Panc1 (cell line): Measurements from ENCODE around the gene KREMEN2. TPM values are rescaled to one million over a fixed set of nuclear protein-coding genes. Genes with fewer than 3 reads are reported as not detected.

Experiments
- ATAC-seq: fragments of 200-7000 bp; cut with Tn5 transposase; 2 replicates; pipeline ENCODE4 v1.9.1; 2020; ENCODE audit warnings: mild to moderate bottlenecking, moderate library complexity
- BruUV-seq: library from RNA; stranded (reverse); fragments of 400-500 nt; replicated peaks from 2 replicates; lab custom pipeline; 2021; lab: Mats Ljungman, UMichigan
- CTCF ChIA-PET: fragments of 300-600 bp; sonication (Branson Sonifier 250); formaldehyde crosslinking; loops from one replicate; lab custom pipeline; 2022; ENCODE audit warnings: antibody characterized with exemption; lab: Charles Lee
- POLR2A ChIA-PET: fragments of 300-600 bp; sonication (Branson Sonifier 250); formaldehyde crosslinking; loops from one replicate; lab custom pipeline; 2022; ENCODE audit warnings: antibody characterized with exemption; lab: Charles Lee
- DNase-seq: peaks from one replicate; pipeline ENCODE4 v3.0.0-alpha.2; 2010; ENCODE audit warnings: low read depth, low spot score
- H3K27ac ChIP-seq: 2 replicates; pipeline ENCODE4 v1.5.1; 2011; ENCODE audit warnings: mild to moderate bottlenecking, low read length, inconsistent platforms
- H3K27me3 ChIP-seq: fragments of 200-500 bp; sonication (Bioruptor generic); 2 replicates; pipeline ENCODE4 v1.6.0; 2014; ENCODE audit warnings: low read length, inconsistent platforms; ENCODE audit not compliant: control insufficient read depth, insufficient read depth
- H3K36me3 ChIP-seq: fragments of 200-500 bp; sonication (Bioruptor generic); 2 replicates; pipeline ENCODE4 v1.5.1; 2014; ENCODE audit warnings: inconsistent platforms, mild to moderate bottlenecking, low read length, moderate library complexity; ENCODE audit not compliant: control insufficient read depth, insufficient read depth
- H3K4me1 ChIP-seq: 2 replicates; pipeline ENCODE4 v1.5.1; 2011; ENCODE audit warnings: inconsistent platforms, mild to moderate bottlenecking, low read length, moderate library complexity; ENCODE audit not compliant: control insufficient read depth, insufficient read depth
- H3K4me3 ChIP-seq, 2 experiments: 2 replicates each; pipeline ENCODE4 v1.5.1; 2011 to 2012; ENCODE audit warnings: low read depth in 2 of 2, low read length in 2 of 2, mild to moderate bottlenecking in 2 of 2, inconsistent platforms in 1 of 2, moderate library complexity in 1 of 2
- H3K9me3 ChIP-seq: fragments of 200-500 bp; sonication (Bioruptor generic); 2 replicates; pipeline ENCODE4 v1.5.1; 2014; ENCODE audit warnings: low read depth, mild to moderate bottlenecking, inconsistent platforms, low read length, moderate library complexity; ENCODE audit not compliant: control insufficient read depth, insufficient read depth
- POLR2AphosphoS5 ChIP-seq: IDR thresholded peaks from 2 replicates; pipeline ENCODE4 v1.6.1; 2012; ENCODE audit warnings: mild to moderate bottlenecking, low read depth, low read length, moderate library complexity
- SIN3A ChIP-seq: IDR thresholded peaks from 2 replicates; pipeline ENCODE4 v1.6.1; 2012; ENCODE audit warnings: low read depth, mild to moderate bottlenecking, low read length, moderate library complexity, borderline replicate concordance; ENCODE audit not compliant: insufficient read depth
- TCF7L2 ChIP-seq: IDR thresholded peaks from 2 replicates; pipeline ENCODE4 v1.6.1; 2011; ENCODE audit warnings: mild to moderate bottlenecking, low read depth, low read length, inconsistent platforms
- in situ Hi-C: cut with HindIII; loops from 2 replicates; pipeline ENCODE4 v1.10.0; 2016; ENCODE audit warnings: low sequenced_read_pairs, low pct_unique_long_range_greater_than_20kb
- intact Hi-C: fragments of 100-400 bp; cut with micrococcal nuclease; formaldehyde crosslinking; loops from one replicate; pipeline ENCODE4 v1.10.0; 2022; ENCODE audit not compliant: unreplicated experiment
- total RNA-seq: library from RNA; stranded (reverse); gene quantifications from one replicate; pipeline ENCODE4 v1.2.1, GENCODE V29; 2021; ENCODE audit not compliant: unreplicated experiment
- TF ChIP-seq, protein P1 (sequence below): fragments of 450-650 bp; IDR thresholded peaks from 2 replicates; pipeline ENCODE4 v1.5.1; 2017; ENCODE audit warnings: mild to moderate bottlenecking
- TF ChIP-seq, protein P2 (sequence below), 2 experiments: IDR thresholded peaks; 2 replicates each; pipeline ENCODE4 v1.6.1; 2011 to 2012; ENCODE audit warnings: low read depth in 2 of 2, control low read depth in 1 of 2, low read length in 1 of 2, mild to moderate bottlenecking in 1 of 2, moderate library complexity in 1 of 2; ENCODE audit not compliant: insufficient read depth in 1 of 2

Gene KREMEN2
- total RNA-seq, 1 experiment from 2014 or later, result 10.8 TPM

GRCh38 chr16:2954656-2955381 is 9.3 kb upstream of the KREMEN2 start:
- Histone ChIP-seq H3K27ac (no peak overlapping the region), H3K9me3 (no peaks in the 10 kb centered on the region), H3K36me3 (no peaks in the 10 kb centered on the region), H3K4me3 (no peak overlapping the region), H3K27me3 (no peaks in the 10 kb centered on the region), H3K4me1 (peaks cover 5% of the 10 kb centered on the region; the same call in 1 of the 2 replicates)
- no peak; the same call in 1 of the 2 replicates for ATAC-seq
- BruUV-seq, result no TSS peak
- POLR2A ChIA-PET, result no interaction called here
- DNase-seq, result no peak
- intact Hi-C loops, result no loop called here
- CTCF ChIA-PET, result no interaction called here
- no peak for TF ChIP-seq SIN3A
- no peak for TF ChIP-seq POLR2AphosphoS5
- TF ChIP-seq, protein P1, sequence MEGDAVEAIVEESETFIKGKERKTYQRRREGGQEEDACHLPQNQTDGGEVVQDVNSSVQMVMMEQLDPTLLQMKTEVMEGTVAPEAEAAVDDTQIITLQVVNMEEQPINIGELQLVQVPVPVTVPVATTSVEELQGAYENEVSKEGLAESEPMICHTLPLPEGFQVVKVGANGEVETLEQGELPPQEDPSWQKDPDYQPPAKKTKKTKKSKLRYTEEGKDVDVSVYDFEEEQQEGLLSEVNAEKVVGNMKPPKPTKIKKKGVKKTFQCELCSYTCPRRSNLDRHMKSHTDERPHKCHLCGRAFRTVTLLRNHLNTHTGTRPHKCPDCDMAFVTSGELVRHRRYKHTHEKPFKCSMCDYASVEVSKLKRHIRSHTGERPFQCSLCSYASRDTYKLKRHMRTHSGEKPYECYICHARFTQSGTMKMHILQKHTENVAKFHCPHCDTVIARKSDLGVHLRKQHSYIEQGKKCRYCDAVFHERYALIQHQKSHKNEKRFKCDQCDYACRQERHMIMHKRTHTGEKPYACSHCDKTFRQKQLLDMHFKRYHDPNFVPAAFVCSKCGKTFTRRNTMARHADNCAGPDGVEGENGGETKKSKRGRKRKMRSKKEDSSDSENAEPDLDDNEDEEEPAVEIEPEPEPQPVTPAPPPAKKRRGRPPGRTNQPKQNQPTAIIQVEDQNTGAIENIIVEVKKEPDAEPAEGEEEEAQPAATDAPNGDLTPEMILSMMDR, result no peak
- no peak for TF ChIP-seq TCF7L2
- TF ChIP-seq, protein P2, sequence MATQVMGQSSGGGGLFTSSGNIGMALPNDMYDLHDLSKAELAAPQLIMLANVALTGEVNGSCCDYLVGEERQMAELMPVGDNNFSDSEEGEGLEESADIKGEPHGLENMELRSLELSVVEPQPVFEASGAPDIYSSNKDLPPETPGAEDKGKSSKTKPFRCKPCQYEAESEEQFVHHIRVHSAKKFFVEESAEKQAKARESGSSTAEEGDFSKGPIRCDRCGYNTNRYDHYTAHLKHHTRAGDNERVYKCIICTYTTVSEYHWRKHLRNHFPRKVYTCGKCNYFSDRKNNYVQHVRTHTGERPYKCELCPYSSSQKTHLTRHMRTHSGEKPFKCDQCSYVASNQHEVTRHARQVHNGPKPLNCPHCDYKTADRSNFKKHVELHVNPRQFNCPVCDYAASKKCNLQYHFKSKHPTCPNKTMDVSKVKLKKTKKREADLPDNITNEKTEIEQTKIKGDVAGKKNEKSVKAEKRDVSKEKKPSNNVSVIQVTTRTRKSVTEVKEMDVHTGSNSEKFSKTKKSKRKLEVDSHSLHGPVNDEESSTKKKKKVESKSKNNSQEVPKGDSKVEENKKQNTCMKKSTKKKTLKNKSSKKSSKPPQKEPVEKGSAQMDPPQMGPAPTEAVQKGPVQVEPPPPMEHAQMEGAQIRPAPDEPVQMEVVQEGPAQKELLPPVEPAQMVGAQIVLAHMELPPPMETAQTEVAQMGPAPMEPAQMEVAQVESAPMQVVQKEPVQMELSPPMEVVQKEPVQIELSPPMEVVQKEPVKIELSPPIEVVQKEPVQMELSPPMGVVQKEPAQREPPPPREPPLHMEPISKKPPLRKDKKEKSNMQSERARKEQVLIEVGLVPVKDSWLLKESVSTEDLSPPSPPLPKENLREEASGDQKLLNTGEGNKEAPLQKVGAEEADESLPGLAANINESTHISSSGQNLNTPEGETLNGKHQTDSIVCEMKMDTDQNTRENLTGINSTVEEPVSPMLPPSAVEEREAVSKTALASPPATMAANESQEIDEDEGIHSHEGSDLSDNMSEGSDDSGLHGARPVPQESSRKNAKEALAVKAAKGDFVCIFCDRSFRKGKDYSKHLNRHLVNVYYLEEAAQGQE (IDR thresholded peaks at IDR 0.05; ENCODE audit: insufficient read depth in 1 of 2, low read depth in 2 of 2, low read length in 1 of 2), result no peak
- in situ Hi-C loops, result no loop called here

GRCh38 chr16:2955438-2955778 is 8.7 kb upstream of the KREMEN2 start:
- Histone ChIP-seq H3K27ac (no peak overlapping the region), H3K36me3 (no peaks in the 10 kb centered on the region), H3K4me1 (peaks cover 5% of the 10 kb centered on the region; the same call in 1 of the 2 replicates), H3K9me3 (no peaks in the 10 kb centered on the region), H3K27me3 (no peaks in the 10 kb centered on the region), H3K4me3 (no peak overlapping the region)
- intact Hi-C loops, result no loop called here
- BruUV-seq, result no TSS peak
- in situ Hi-C loops, result no loop called here
- CTCF ChIA-PET, result no interaction called here
- POLR2A ChIA-PET, result no interaction called here
- TF ChIP-seq SIN3A (no peak), POLR2AphosphoS5 (no peak), TCF7L2 (no peak)
- TF ChIP-seq, protein P2 (IDR thresholded peaks at IDR 0.05; ENCODE audit: insufficient read depth in 1 of 2, low read depth in 2 of 2, low read length in 1 of 2), result no peak
- TF ChIP-seq, protein P1, result no peak
- no peak for DNase-seq
- ATAC-seq, result no peak
